ENCODE data around the gene MAP6.

GRCh38 chr11:75678620-75679259 lies 9.9 kb upstream of the MAP6 start:
- no peak for TF ChIP-seq CTCF (IDR thresholded peaks at IDR 0.05; ENCODE audit: insufficient read depth, low read length, poor library complexity, severe bottlenecking)
- no peak for TF ChIP-seq EZH2phosphoT487 (conservative IDR thresholded peaks at IDR 0.05; ENCODE audit: low read length)

Data from SU-DHL-6 (cell line).